DMS53 treated with DMSO at 0.1 percent for 48 hours (cell line): ENCODE data around the gene FOXC2.

Experiments
- DNase-seq: peaks from one replicate; lab custom pipeline; 2025; ENCODE audit not compliant: unreplicated experiment; lab: John Stamatoyannopoulos, UW

The FOXC2 gene

GRCh38 chr16:86610779-86611524 is 44.3 kb downstream of the FOXC2 start:
- DNase-seq, result no peak

- DNase-seq, result no peak
Measured at GRCh38 chr16:86611525-86611855, 44.9 kb downstream of the FOXC2 start.

- no peak for DNase-seq
Measured at GRCh38 chr16:86611941-86612340, 45.3 kb downstream of the FOXC2 start.

- DNase-seq, result no peak
Measured at GRCh38 chr16:86614699-86615098, 48.1 kb downstream of the FOXC2 start.

- no peak for DNase-seq
Measured at GRCh38 chr16:86616906-86617305, 50.3 kb downstream of the FOXC2 start.

GRCh38 chr16:86618431-86619238 is 52.0 kb downstream of the FOXC2 start:
- no peak for DNase-seq
